Hepatocyte (in vitro differentiated cells): ENCODE measurements around the gene ITPKB.

Experiments used
- EZH2 ChIP-seq: fragments of 200-600 bp; sonication (generic); IDR thresholded peaks from 2 replicates; pipeline ENCODE4 v1.6.1; 2016; ENCODE audit warnings: antibody characterized with exemption, mild to moderate bottlenecking, borderline replicate concordance
- TF ChIP-seq, protein P1 (sequence below): fragments of 200-600 bp; sonication (generic); IDR thresholded peaks from 2 replicates; pipeline ENCODE4 v1.5.1; 2016; ENCODE audit warnings: antibody characterized with exemption, mild to moderate bottlenecking; ENCODE audit not compliant: poor library complexity

DNA sequence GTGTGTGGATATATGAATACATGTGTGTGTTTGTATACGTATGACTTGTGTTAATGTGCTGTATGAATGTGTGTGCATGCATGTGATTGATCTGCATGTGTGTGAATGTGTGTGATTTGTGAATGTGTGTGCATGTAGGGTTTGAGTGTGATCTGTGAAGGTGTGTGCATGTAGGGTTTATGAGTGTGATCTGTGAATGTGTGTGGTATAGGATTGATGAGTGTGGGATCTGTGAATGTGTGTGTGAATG is 102.3 kb downstream of the ITPKB start:
- TF ChIP-seq, protein P1, sequence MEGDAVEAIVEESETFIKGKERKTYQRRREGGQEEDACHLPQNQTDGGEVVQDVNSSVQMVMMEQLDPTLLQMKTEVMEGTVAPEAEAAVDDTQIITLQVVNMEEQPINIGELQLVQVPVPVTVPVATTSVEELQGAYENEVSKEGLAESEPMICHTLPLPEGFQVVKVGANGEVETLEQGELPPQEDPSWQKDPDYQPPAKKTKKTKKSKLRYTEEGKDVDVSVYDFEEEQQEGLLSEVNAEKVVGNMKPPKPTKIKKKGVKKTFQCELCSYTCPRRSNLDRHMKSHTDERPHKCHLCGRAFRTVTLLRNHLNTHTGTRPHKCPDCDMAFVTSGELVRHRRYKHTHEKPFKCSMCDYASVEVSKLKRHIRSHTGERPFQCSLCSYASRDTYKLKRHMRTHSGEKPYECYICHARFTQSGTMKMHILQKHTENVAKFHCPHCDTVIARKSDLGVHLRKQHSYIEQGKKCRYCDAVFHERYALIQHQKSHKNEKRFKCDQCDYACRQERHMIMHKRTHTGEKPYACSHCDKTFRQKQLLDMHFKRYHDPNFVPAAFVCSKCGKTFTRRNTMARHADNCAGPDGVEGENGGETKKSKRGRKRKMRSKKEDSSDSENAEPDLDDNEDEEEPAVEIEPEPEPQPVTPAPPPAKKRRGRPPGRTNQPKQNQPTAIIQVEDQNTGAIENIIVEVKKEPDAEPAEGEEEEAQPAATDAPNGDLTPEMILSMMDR = no peak
- no peak for TF ChIP-seq EZH2
